K562 (cell line): ENCODE data around the gene SVOP. TPM values are rescaled to one million over a fixed set of nuclear protein-coding genes. Genes with fewer than 3 reads are reported as not detected.

Experiments
- ATF1 ChIP-seq, 2 experiments: fragments of 450-650 bp in 1 of 2; IDR thresholded peaks; 2 replicates each; pipeline ENCODE4 v1.6.1; 2016; ENCODE audit warnings: missing compliant biosample characterization in 1 of 2, missing genetic modification characterization in 1 of 2
- EHMT2 ChIP-seq: fragments of 450-650 bp; IDR thresholded peaks from 2 replicates; pipeline ENCODE4 v1.6.1; 2018; ENCODE audit warnings: antibody characterized with exemption
- GATAD2A ChIP-seq: fragments of 450-650 bp; IDR thresholded peaks from 2 replicates; pipeline ENCODE4 v1.6.1; 2017
- MLLT1 ChIP-seq, 2 experiments: fragments of 450-650 bp; IDR thresholded peaks; 2 replicates each; pipeline ENCODE4 v1.6.1; 2016
- NKRF ChIP-seq: fragments of 450-650 bp; IDR thresholded peaks from 2 replicates; pipeline ENCODE4 v1.6.1; 2016; ENCODE audit warnings: borderline replicate concordance
- PCBP1 ChIP-seq: fragments of 200-400 bp; formaldehyde crosslinking; IDR thresholded peaks from 2 replicates; pipeline ENCODE4 v1.6.1; 2018; ENCODE audit warnings: mild to moderate bottlenecking, low read depth, low read length; ENCODE audit not compliant: poor library complexity, severe bottlenecking
- POLR3G ChIP-seq: IDR thresholded peaks from 2 replicates; pipeline ENCODE4 v1.6.1; 2011; ENCODE audit not compliant: insufficient read length, insufficient replicate concordance; ENCODE audit errors: extremely low read depth
- RCOR1 ChIP-seq, 2 experiments: IDR thresholded peaks; 2 replicates each; pipeline ENCODE4 v1.6.1; 2012; ENCODE audit warnings: low read depth in 2 of 2, low read length in 2 of 2, borderline replicate concordance in 1 of 2, improper control_type of control experiment in 1 of 2
- polyA plus RNA-seq, 8 experiments: library from polyadenylated mRNA; depleted of rRNA in 4 of 8; stranded (reverse) in 5 of 8; unstranded in 3 of 8; fragments of >200 nt; fragmentation: Nextera tagmentation in 2 of 8; fragmentation: Illumina TruSeq in 1 of 8; extraction: Ambion mirVana in 2 of 8; extraction: Trizol in 1 of 8; gene quantifications; 2 replicates each; pipeline versions ENCODE4 v1.2.1 to v1.2.3, GENCODE V29; 2011 to 2014; ENCODE audit warnings: inconsistent platforms in 1 of 8, missing spikeins in 1 of 8
- total RNA-seq, 7 experiments: library from RNA; depleted of rRNA in 6 of 7; stranded (reverse); fragments of >200 nt in 6 of 7; fragmentation: Illumina TruSeq in 2 of 7; extraction: Trizol in 2 of 7; gene quantifications; 2 replicates each; pipeline versions ENCODE4 v1.2.1 to v1.2.3, GENCODE V29; 2011 to 2021; ENCODE audit warnings: low replicate concordance in 1 of 7

SVOP gene
- total and polyA plus RNA-seq, 9 of the 15 experiments (the other 6 are each of a cell fraction or from before 2014, with no cell fraction given) = 0.01 to 0.09 (median 0.06) TPM; not detected in 1

GRCh38 chr12:108982621-108983219 is 38.1 kb downstream of the SVOP start (continued):
- TF ChIP-seq MLLT1 (IDR thresholded peaks at IDR 0.05) (0 out of 4 replicates have a peak, but pooled peaks of 1 of the 2 experiments have one; percentile 21), ATF1 (CRISPR knock-in tag; IDR thresholded peaks at IDR 0.05) (no peak), ATF1 (tag; IDR thresholded peaks at IDR 0.05) (peak; percentile 65; the same call in 1 of the 2 replicates), RCOR1 (IDR thresholded peaks at IDR 0.05; ENCODE audit: borderline replicate concordance in 1 of 2, low read depth in 2 of 2, low read length in 2 of 2) (no peak), GATAD2A (peak; percentile 44; the same call in 1 of the 2 replicates), PCBP1 (no peak), NKRF (peak; percentile 10; the same call in 1 of the 2 replicates), EHMT2 (peak; percentile 60; the same call in 1 of the 2 replicates), POLR3G (no peak)
